NCI-H2029 (cell line): ENCODE data around the gene ZNRF3.
A peak's percentile ranks its signal among the peaks of the same experiment; 100 is the strongest.
"Not testable (repeated sequence)": the region's sequence is repeated elsewhere in the genome, so short reads cannot be mapped to it uniquely, and the experiment has no call there.

Experiments used
- DNase-seq: peaks from one replicate; lab custom pipeline; 2025; lab: John Stamatoyannopoulos, UW

Gene ZNRF3

GRCh38 chr22:28907311-28908008, 24.1 kb downstream of the ZNRF3 start:
- DNase-seq = no peak

DNA sequence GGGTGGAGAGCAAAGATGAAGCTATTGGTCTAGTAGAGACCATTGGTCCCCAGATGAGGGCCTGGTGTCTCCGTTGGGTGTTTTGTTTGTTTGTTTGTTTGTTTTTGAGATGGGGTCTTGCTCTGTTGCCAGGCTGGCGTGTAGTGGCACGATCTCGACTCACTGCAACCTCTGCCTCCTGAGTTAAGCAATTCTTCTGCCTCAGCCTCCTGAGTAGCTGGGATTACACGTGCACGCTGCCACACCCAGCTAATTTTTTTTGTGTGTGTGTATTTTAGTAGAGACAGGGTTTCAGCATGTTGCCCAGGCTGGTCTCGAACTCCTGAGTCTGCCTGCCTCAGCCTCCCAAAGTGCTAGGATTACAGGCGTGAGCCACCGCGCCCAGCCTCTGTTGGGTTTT, 25.4 kb downstream of the ZNRF3 start:
- not testable (repeated sequence) for DNase-seq

- DNase-seq = no peak
These were observed 26.0 kb downstream of the ZNRF3 start for GRCh38 chr22:28909375-28909774.

DNA sequence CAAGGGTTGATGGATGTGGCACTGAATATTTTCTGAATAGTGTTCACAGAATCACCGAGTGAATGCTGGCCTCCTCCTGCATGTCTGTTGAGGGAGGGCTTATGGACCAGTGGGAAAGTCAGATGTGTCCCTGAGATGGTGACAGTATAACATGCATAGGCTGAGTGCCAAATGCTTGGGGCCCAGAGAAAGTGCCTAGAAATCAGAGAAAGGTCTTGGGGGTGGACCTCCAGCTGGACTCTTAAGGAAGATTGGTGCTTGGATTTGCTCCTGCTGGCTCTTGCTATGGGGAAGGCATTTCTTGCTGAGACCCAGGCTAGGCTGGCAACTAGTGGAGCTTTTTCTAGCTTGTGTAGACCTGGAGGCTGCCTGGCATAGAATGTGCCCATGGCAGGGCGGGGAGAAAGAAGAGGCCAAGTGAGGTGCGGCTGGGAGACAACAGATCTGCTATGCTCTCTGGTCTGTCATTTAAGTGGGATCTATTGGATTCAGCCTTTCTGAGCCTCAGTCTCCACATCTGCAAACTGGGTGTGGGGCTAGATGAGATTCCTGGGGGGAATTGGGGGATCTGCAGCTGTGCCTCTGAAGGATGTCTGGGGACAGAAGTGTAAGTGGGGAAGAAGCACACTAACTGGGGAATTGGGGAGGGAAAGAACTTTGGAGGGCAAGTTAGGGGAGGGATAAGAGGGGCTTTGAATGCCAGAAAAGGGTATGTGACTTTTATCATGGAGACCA, 27.4 kb downstream of the ZNRF3 start:
- no peak for DNase-seq

GRCh38 chr22:28911304-28911690, 27.9 kb downstream of the ZNRF3 start:
- DNase-seq = no peak

DNA sequence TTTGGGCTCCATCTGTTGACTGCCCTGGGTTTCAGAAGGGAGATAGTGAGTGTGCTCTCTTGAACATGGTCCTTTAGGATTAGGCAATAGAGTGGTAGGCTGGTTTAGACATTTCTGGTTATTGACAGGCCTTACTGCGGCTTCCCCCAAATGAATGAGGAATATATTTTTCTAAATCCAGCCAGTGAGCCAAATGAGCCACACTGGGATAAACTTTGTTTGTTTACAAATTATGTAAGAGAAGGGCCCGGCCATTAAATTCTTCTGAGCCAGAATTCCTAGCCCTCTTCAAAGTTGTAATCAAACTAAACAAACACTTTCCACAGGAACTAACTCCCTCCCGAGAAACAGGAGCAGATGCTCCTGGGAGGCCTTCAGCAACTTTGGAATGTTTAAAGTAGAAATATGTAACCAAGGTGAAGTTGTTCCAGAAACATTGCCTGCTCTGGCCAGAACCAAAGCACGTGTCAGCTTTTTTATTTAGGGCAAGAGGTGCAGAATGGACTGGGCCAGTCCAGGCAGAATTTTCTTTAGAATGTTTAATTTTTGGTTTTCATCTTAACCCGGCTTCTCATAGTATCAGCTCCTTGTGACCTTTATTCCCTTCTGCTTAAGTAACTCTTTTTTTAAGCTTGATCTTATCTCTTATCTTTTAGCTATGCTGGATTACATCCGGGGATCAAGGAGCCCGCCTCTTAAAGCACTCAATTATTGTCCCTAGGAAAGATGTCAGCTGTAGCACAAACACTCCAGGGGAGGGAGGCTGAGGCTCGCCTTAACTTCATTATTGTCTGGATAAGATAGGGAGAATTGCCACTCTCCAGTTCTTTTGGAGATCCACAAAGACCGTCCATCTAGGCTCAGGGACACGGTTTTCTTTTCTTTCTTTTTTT, 28.7 kb downstream of the ZNRF3 start:
- DNase-seq = no peak

DNA sequence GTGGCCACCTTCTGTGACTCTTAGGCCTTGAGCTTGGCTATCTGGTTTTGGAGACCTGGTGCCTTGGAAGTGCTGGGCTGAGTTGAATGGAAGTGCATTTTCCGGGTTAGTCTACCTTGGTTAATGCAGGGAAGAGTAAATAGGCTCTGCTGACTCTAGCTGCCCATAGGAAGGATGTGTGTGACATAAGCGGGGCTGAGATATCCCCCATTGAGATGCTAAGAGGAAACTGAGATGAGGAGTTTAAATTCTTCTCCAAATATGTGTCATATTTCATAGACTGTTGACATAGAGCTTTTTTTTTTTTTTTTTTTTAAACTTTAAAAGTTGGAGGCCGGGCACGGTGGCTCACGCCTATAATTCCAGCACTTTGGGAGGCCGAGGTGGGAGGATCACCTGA, 30.8 kb downstream of the ZNRF3 start:
- DNase-seq = no peak

DNA sequence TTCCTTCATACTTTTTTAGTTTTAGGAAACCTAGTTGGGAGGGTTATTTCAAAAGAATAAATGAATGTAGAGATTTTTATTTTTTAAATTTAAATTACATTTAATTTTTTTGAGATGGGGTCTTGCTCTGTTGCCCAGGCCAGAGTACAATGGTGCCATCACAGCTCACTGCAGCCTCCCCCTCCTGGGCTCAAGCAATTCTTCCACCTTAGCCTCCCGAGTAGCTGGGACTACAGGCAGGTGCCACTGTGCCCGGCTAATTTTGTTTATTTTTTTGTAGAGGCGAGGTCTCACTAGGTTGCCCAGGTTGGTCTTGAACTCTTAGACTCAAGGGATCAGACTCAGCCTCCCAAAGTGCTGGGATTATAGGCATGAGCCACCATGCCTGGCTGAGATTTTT, 32.6 kb downstream of the ZNRF3 start:
- no peak for DNase-seq

GRCh38 chr22:28917747-28918549, 34.6 kb downstream of the ZNRF3 start:
- peak; percentile 37 for DNase-seq

- DNase-seq = no peak
These were observed 35.3 kb downstream of the ZNRF3 start for GRCh38 chr22:28918550-28919271.

DNA sequence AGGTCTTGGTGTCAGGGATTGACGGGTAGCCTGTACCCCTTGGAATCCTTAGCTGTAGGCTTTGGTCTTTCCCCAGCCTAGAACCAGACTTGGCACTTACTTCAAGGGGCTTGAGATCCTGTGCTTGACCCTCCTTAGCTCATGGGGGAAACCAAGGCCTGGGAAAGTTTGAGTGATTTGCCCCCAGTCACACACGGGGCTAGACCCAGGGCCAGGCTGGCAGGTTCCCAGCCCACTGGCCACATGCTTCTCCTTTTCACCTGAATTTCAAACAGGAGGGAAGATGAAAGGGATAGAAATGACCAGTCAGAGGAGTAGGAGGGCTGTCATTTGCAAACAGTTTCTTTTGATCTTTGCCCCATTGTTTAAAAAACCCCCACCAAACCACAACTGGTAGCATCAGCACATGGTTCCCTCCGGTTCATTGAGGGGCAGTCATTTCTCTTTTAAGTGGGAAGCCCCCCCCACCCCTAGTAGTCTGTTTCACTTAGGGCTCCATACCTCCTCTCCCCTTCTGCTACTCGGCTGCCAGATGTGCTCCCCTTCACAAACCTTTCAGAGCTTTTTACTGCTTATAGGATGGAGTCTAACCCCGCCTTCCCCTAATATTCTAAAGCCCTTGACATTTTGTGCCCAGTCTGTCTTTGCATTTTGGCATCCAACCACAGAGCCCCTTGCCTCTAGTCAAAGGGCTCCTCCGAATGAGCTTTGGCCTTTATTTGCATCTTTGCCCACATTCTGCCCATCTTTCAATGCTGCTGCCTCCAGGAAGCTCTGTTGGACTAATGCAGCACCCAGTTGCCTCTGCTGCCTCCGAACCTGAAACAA, 37.6 kb downstream of the ZNRF3 start:
- no peak for DNase-seq

DNA sequence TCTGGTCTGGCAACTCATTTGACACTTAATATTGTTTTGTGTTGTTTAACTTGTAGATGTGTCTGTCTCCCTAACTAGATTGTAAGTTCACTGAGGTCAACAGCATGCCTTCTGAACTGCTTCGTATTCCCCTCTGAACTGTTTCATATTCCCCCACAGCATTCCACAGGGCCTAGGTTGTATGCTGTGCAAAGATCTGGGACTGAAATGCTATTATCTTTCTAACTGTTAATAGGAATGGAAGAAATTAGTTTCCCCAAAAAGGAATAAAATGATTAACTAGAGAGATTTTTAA, 38.2 kb downstream of the ZNRF3 start:
- no peak for DNase-seq

- DNase-seq = no peak
These were observed 39.3 kb downstream of the ZNRF3 start for GRCh38 chr22:28922540-28923244.

DNA sequence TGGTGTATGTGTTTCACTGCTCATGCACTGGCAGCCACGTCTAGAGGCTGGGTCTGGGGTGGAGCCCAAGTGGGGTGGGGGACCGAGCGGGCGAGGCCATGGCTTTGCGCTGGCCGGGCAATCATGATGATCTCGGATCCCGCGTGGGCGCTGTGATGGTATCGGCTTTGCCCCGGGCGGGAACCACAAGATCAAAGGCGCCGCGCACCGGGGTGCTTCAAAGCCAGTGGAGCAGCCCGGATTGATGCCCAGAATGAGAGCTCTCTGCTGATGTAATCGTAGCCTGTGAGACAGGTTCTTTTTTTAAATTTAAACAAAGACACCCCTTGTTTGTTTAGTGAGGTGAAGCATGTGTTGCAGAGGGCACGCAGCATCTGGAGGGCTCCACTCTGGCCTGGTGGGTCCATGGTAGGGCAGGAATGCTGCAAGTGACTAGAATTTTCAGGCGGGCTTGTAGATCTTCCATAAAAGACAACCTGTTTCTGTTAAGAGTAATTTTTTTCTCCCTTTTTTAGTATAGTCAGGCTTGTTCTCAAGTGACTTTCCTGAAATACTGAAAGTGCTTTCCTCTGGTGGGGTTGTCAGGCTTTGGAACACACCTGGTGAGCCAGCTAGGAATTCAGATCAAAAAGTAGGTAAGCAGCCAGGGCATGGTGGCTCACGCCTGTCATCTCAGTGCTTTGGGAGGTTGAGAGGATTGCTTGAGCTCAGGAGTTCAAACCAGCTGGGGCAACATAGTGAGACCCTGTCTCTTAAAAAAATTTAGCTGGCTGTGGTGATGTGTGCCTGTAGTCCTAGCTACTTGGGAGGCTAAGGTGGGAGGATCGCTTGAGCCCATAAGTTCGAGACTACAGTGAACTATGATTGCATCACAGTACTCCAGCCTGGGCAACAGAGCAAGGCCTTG, 40.7 kb downstream of the ZNRF3 start:
- peak; percentile 72 for DNase-seq

DNA sequence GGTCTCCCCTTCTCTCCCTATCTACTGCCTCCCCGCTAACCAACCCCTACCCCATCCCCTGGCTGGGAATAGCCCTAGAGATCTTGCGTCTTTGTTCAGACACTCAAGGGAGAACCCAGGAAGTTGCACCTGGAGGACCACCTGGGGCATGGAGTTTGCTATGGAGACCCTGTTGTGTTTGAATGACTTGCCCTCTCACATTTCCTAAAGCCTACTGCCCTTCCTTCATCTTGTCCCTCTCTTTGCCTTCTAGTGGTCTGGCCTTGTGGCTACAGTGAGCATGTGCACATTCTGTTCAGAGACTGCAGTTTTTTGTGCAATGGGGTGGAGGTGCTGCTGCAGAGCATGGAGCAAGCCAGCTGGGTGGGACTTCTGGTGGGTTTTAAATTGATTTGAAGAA, 42.5 kb downstream of the ZNRF3 start:
- DNase-seq = no peak

DNA sequence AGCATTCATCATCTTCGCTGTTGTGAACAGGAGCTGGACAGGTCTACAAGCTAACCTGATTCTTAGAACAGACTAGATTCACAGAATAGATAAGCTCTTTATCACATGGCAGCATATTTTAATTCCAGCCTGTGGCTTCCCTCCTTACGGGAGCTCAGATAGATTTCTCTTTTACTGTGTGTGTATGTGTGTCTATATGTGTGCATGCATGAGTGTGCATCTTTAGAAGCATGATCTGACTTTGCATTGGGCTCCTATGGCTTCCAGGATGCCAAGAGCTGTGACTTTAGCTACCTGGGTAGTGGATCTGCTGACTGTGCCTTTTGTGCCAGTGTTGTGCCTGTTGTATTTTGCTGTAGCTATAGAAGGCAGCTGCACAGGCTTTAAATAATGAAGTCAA, 44.3 kb downstream of the ZNRF3 start:
- no peak for DNase-seq

GRCh38 chr22:28929197-28929596, 45.8 kb downstream of the ZNRF3 start:
- DNase-seq = no peak

- peak; percentile 69 for DNase-seq
These were observed 47.1 kb downstream of the ZNRF3 start for GRCh38 chr22:28930357-28931007.
